HFFc6 (cell line): ENCODE measurements around the gene DNAH14. TPM values are rescaled to one million over a fixed set of nuclear protein-coding genes. Genes with fewer than 3 reads are reported as not detected.
"Not testable (repeated sequence)": the region's sequence is repeated elsewhere in the genome, so short reads cannot be mapped to it uniquely, and the experiment has no call there.

Source experiments
- DNase-seq: peaks from one replicate; pipeline ENCODE4 v3.0.0-alpha.2; 2018
- H3K27ac Mint-ChIP-seq: 2 replicates; pipeline ENCODE4 v1.8.0; 2020; ENCODE audit warnings: mild to moderate bottlenecking, mixed read lengths
- H3K27me3 Mint-ChIP-seq: 2 replicates; pipeline ENCODE4 v1.8.0; 2021; ENCODE audit warnings: mild to moderate bottlenecking, moderate library complexity, mixed read lengths; ENCODE audit not compliant: insufficient read depth
- H3K36me3 Mint-ChIP-seq: 2 replicates; pipeline ENCODE4 v1.8.0; 2021; ENCODE audit warnings: low read depth, mixed read lengths
- H3K4me1 Mint-ChIP-seq: 2 replicates; pipeline ENCODE4 v1.8.0; 2020; ENCODE audit warnings: low read depth, mixed read lengths
- H3K4me3 Mint-ChIP-seq: 2 replicates; pipeline ENCODE4 v1.8.0; 2020; ENCODE audit warnings: mild to moderate bottlenecking, moderate library complexity, mixed read lengths
- H3K9me3 Mint-ChIP-seq: 2 replicates; pipeline ENCODE4 v1.8.0; 2020; ENCODE audit warnings: mild to moderate bottlenecking, mixed read lengths
- total RNA-seq, 6 experiments: library from RNA; stranded (reverse); fragmentation: NEBNext Ultra II Directional; extraction: Animal tissue kit (Norgen Biotek cat#: 25700); gene quantifications; 2 replicates in 1 of 6; 3 replicates in 5 of 6; pipeline ENCODE4 v1.2.3, GENCODE V29; 2021
- TF ChIP-seq, protein P1 (sequence below): fragments of 200-600 bp; sonication (generic); IDR thresholded peaks from 2 replicates; pipeline ENCODE4 v1.5.0; 2021; ENCODE audit warnings: antibody characterized with exemption, mild to moderate bottlenecking

The DNAH14 gene
- total RNA-seq, 6 experiments from 2014 or later = 6.0 to 8.4 (median 6.9) TPM

DNA sequence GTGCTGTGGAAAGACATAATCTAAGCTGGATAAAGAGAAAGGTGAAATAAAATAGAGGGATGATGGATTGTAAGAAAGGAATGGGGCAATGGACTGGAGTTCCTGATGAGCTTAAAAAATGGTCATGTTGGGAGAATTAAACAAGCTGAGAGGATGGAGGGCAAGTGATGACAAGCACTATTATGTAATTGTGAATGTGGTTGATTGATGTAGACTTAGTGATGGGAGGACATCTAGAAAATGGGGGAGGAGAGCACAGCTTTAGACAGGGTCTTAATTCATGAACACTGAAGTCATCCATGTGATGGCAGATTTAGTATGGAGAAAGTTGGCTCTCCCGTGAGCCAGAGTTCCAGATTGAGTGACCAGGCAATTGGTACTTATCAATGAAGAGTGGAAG is 29.0 kb downstream of the DNAH14 start:
- no peaks in the 10 kb centered on the region for H3K36me3 Mint-ChIP-seq
- no peak for DNase-seq
- TF ChIP-seq, protein P1, sequence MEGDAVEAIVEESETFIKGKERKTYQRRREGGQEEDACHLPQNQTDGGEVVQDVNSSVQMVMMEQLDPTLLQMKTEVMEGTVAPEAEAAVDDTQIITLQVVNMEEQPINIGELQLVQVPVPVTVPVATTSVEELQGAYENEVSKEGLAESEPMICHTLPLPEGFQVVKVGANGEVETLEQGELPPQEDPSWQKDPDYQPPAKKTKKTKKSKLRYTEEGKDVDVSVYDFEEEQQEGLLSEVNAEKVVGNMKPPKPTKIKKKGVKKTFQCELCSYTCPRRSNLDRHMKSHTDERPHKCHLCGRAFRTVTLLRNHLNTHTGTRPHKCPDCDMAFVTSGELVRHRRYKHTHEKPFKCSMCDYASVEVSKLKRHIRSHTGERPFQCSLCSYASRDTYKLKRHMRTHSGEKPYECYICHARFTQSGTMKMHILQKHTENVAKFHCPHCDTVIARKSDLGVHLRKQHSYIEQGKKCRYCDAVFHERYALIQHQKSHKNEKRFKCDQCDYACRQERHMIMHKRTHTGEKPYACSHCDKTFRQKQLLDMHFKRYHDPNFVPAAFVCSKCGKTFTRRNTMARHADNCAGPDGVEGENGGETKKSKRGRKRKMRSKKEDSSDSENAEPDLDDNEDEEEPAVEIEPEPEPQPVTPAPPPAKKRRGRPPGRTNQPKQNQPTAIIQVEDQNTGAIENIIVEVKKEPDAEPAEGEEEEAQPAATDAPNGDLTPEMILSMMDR = no peak
- H3K9me3 Mint-ChIP-seq = no peaks in the 10 kb centered on the region
- no peak overlapping the region for H3K27ac Mint-ChIP-seq
- H3K4me1 Mint-ChIP-seq = no peaks in the 10 kb centered on the region
- no peaks in the 10 kb centered on the region for H3K27me3 Mint-ChIP-seq
- no peak overlapping the region for H3K4me3 Mint-ChIP-seq

DNA sequence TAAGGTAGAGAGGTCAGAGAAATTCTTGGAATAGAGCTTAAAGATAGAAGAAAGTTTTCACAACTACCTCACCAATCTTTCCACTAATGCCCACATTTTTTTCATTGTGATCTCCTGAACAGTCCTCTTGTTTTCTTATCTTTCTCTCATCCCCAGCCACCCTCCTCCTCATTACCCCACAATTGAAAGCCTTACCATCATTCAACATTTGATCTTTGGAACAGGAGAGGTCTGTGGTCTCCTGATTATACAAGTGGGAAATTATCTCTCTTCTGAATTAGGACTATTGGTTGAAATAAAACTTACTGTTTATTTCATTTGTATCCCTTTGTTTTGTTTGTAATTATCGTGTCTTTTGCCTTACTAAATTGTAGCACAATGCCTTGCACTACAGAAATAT is 29.6 kb downstream of the DNAH14 start:
- Mint-ChIP-seq H3K36me3 (no peaks in the 10 kb centered on the region), H3K4me3 (no peak overlapping the region), H3K27me3 (no peaks in the 10 kb centered on the region), H3K27ac (no peak overlapping the region), H3K4me1 (no peaks in the 10 kb centered on the region), H3K9me3 (no peaks in the 10 kb centered on the region)
- DNase-seq = no peak
- TF ChIP-seq, protein P1 = no peak

DNA sequence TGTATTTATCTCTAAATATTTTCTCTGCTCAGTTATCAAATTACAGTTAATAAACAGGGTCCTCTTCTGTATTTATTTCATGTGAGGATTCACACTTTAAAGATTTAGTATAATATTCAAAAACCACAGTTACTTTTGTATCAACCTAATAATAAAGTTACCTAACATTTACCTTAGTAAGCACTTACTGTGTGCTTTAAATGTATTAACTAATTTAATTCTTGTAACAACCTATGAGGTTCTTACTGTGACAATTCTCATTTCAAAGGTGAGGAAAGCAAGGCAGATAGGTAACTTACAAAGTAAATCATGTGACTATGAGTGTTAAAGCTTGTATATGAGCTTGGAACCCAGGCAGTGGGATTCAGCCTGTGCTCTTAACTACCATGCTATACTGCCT is 30.2 kb downstream of the DNAH14 start:
- TF ChIP-seq, protein P1 = no peak
- H3K9me3 Mint-ChIP-seq = no peaks in the 10 kb centered on the region

DNA sequence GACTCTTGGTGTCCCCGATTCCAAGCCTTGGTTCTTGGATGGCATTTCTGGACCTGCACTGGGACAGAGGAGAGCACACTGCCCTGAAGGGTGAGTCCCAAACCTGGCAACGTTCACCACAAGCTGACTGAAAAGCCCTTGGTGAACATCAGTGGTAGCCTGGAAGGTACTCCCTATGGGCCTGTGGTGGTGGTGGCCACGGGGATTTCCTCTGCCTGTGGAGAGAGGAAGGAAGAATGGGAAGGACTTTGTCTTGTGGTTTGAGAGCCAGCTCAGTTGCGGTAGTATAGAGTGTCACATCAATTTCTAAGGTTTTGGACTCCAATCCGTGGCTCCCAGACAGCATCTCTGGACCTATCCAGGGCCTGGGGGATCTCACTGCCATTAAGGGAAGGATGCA is 50.7 kb downstream of the DNAH14 start:
- no peaks in the 10 kb centered on the region for H3K9me3 Mint-ChIP-seq
- TF ChIP-seq, protein P1 = no peak
- H3K27ac Mint-ChIP-seq = no peak overlapping the region
- no peak overlapping the region for H3K4me3 Mint-ChIP-seq
- H3K27me3 Mint-ChIP-seq = no peaks in the 10 kb centered on the region
- H3K36me3 Mint-ChIP-seq = no peaks in the 10 kb centered on the region
- no peak for DNase-seq
- no peaks in the 10 kb centered on the region for H3K4me1 Mint-ChIP-seq

More for the DNA sequence above, 30.2 kb downstream of the DNAH14 start:
- Mint-ChIP-seq H3K27me3 (no peaks in the 10 kb centered on the region), H3K4me3 (no peak overlapping the region), H3K27ac (no peak overlapping the region), H3K36me3 (no peaks in the 10 kb centered on the region), H3K4me1 (no peaks in the 10 kb centered on the region)
- no peak for DNase-seq

DNA sequence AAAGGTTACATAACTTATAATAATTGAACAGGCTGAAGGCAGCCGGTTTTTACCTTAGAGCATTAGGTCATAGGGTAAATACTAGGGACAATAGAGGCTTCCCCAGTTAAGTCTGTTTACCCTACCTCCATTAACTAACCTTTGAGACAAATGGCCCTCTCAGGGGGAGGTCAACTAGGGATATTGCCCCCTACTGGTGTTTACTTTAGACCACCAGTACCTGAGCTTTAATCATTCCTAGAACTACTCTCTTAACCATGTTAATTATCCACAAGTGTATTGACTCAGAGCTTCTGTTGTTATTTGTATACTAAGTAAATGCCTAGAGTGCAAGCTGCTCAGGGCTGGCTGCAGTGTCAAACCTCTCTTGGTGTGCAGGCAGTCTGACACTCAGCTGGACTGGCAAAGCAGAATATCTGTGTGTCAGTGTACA is 52.5 kb downstream of the DNAH14 start:
- peak overlapping the region; percentile 3; the same call in 1 of the 2 replicates for H3K4me3 Mint-ChIP-seq

DNA sequence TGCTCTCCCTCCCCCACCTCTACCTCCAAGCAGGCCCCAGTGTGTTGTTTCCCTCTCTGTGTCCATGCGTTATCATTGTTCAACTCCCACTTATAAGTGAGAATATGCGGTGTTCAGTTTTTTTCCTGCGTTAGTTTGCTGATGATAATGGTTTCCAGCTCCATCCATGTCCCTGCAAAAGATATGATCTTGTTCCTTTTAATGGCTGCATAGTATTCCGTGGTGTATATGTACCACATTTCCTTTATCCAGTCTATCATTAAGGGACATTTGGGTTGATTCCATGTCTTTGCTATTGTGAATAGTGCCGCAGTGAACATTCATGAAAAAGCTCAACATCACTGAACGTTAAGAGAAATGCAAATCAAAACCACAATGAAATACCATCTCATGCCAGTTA is 58.6 kb downstream of the DNAH14 start:
- Mint-ChIP-seq H3K4me1 (no peaks in the 10 kb centered on the region), H3K27ac (no peak overlapping the region), H3K27me3 (no peaks in the 10 kb centered on the region), H3K9me3 (peaks cover 13% of the 10 kb centered on the region), H3K4me3 (no peak overlapping the region), H3K36me3 (no peaks in the 10 kb centered on the region)
- TF ChIP-seq, protein P1 = no peak
- no peak for DNase-seq

More for the DNA sequence above, 52.5 kb downstream of the DNAH14 start:
- H3K27ac Mint-ChIP-seq, DNase-seq, H3K9me3 Mint-ChIP-seq, H3K4me1 Mint-ChIP-seq, H3K27me3 Mint-ChIP-seq, H3K36me3 Mint-ChIP-seq: not testable (repeated sequence)
